Measurements from ENCODE around the gene ERC1.

DNA sequence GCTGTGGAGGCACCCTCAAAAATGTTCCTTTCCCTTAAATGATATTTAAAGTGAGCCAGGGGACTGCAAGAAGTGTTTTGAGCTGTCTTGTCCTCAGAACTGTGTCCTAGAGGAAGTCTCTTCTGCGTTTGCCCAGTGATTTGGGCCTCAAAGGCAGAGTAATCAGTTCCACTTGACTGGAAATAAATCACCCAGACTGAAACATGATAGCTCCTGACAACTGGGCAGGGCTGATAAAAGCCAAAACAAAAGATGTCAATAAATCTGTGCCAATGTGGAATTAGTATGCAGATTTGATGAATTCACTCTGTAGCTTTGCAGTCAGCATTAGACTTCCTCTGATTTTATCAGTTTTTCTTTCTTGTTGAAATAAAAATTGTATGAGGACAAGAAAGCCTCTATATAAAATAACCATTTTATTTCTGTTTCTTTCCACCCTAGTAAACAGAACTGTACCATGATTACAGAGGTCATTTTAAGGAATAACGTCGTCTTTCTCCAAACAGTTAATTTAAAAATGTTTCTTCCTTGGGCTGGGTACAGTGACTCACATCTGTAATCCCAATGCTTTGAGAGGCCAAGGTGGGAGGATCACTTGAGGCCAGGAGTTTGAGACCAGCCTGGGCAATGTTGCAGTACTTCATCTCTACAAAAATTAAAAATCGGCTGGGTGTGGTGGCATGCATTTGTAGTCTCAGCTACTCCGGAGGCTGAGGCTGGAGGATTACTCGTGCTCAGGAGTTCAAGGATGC, 180.8 kb downstream of the ERC1 start:
- TF ChIP-seq, protein P1, sequence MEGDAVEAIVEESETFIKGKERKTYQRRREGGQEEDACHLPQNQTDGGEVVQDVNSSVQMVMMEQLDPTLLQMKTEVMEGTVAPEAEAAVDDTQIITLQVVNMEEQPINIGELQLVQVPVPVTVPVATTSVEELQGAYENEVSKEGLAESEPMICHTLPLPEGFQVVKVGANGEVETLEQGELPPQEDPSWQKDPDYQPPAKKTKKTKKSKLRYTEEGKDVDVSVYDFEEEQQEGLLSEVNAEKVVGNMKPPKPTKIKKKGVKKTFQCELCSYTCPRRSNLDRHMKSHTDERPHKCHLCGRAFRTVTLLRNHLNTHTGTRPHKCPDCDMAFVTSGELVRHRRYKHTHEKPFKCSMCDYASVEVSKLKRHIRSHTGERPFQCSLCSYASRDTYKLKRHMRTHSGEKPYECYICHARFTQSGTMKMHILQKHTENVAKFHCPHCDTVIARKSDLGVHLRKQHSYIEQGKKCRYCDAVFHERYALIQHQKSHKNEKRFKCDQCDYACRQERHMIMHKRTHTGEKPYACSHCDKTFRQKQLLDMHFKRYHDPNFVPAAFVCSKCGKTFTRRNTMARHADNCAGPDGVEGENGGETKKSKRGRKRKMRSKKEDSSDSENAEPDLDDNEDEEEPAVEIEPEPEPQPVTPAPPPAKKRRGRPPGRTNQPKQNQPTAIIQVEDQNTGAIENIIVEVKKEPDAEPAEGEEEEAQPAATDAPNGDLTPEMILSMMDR (IDR thresholded peaks at IDR 0.05) = no peak
- no peak for TF ChIP-seq POLR2AphosphoS5 (IDR thresholded peaks at IDR 0.05)
